ENCODE data around the gene GLRX2.

Gene GLRX2

GRCh38 chr1:193070942-193071341, 34.3 kb downstream of the GLRX2 start:
- no peak for TF ChIP-seq CTCF (conservative IDR thresholded peaks at IDR 0.05; ENCODE audit: control insufficient read depth, insufficient read depth, low read depth, low read length)
- DNase-seq (ENCODE audit: low read depth), result no peak
- H3K4me3 ChIP-seq (ENCODE audit: control insufficient read depth, low read depth, low read length), result no peak overlapping the region

- no peak for TF ChIP-seq CTCF (conservative IDR thresholded peaks at IDR 0.05; ENCODE audit: control insufficient read depth, insufficient read depth, low read depth, low read length)
- no peak overlapping the region for H3K4me3 ChIP-seq (ENCODE audit: control insufficient read depth, low read depth, low read length)
- DNase-seq (ENCODE audit: low read depth), result no peak
These were observed 34.8 kb downstream of the GLRX2 start for GRCh38 chr1:193070386-193070753.

- DNase-seq (ENCODE audit: low read depth), result peak; percentile 29
- H3K4me3 ChIP-seq (ENCODE audit: control insufficient read depth, low read depth, low read length), result no peak overlapping the region
- peak; percentile 50 for TF ChIP-seq CTCF (conservative IDR thresholded peaks at IDR 0.05; ENCODE audit: control insufficient read depth, insufficient read depth, low read depth, low read length)
These were observed 35.3 kb downstream of the GLRX2 start for GRCh38 chr1:193069748-193070385.

- TF ChIP-seq CTCF (conservative IDR thresholded peaks at IDR 0.05; ENCODE audit: control insufficient read depth, insufficient read depth, low read depth, low read length), result no peak
- peak; percentile 19 for DNase-seq (ENCODE audit: low read depth)
- no peak overlapping the region for H3K4me3 ChIP-seq (ENCODE audit: control insufficient read depth, low read depth, low read length)
These were observed 37.2 kb downstream of the GLRX2 start for GRCh38 chr1:193068013-193068412.

GRCh38 chr1:193066606-193067005, 38.6 kb downstream of the GLRX2 start:
- no peak for TF ChIP-seq CTCF (conservative IDR thresholded peaks at IDR 0.05; ENCODE audit: control insufficient read depth, insufficient read depth, low read depth, low read length)
- no peak overlapping the region for H3K4me3 ChIP-seq (ENCODE audit: control insufficient read depth, low read depth, low read length)
- DNase-seq (ENCODE audit: low read depth), result no peak

GRCh38 chr1:193065954-193066353, 39.3 kb downstream of the GLRX2 start:
- no peak for TF ChIP-seq CTCF (conservative IDR thresholded peaks at IDR 0.05; ENCODE audit: control insufficient read depth, insufficient read depth, low read depth, low read length)
- no peak for DNase-seq (ENCODE audit: low read depth)
- no peak overlapping the region for H3K4me3 ChIP-seq (ENCODE audit: control insufficient read depth, low read depth, low read length)
